CMK (cell line): ENCODE results near the gene GPR89A.
"Not testable (repeated sequence)": the region's sequence is repeated elsewhere in the genome, so short reads cannot be mapped to it uniquely, and the experiment has no call there.

ENCODE experiments used
- DNase-seq: peaks from one replicate; pipeline ENCODE4 v3.0.0-alpha.2; 2010; ENCODE audit warnings: low read depth

The GPR89A gene

DNA sequence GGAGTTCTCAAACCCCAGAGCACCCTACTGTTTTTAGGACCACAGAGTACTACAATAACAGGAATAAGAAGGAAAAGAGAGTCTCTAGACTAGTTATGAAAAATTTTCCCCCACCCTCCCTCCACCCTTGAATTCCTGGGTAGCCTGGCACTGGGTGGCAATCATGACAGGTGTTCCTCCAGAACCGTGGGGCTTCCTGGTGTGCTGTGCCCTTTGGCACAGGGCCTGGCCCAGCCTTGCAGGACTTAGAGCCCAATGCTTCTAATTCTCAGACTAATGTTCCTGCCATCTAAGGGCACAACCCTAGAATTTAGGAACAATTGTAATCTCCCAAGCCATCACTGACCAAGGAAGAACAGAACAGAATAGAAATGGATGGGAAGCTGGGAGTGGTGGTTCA is 110.0 kb downstream of the GPR89A start:
- no peak for DNase-seq

DNA sequence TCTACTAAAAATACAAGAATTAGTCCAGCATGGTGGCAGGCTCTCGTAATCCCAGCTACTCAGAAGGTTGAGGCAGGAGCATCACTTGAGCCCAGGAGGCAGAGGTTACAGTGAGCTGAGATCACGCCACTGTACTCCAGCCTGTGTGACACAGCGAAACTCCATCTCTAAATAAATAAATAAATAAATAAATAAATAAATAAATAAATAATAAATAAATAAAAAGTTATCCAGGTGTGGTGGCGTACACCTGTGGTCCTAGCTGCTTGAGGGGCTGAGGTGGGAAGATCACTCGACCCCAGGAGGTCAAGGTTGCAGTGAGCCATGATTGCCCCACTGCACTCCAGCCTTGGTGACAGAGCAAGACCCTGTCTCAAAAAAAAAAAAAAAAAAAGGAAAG is 110.7 kb downstream of the GPR89A start:
- not testable (repeated sequence) for DNase-seq

DNA sequence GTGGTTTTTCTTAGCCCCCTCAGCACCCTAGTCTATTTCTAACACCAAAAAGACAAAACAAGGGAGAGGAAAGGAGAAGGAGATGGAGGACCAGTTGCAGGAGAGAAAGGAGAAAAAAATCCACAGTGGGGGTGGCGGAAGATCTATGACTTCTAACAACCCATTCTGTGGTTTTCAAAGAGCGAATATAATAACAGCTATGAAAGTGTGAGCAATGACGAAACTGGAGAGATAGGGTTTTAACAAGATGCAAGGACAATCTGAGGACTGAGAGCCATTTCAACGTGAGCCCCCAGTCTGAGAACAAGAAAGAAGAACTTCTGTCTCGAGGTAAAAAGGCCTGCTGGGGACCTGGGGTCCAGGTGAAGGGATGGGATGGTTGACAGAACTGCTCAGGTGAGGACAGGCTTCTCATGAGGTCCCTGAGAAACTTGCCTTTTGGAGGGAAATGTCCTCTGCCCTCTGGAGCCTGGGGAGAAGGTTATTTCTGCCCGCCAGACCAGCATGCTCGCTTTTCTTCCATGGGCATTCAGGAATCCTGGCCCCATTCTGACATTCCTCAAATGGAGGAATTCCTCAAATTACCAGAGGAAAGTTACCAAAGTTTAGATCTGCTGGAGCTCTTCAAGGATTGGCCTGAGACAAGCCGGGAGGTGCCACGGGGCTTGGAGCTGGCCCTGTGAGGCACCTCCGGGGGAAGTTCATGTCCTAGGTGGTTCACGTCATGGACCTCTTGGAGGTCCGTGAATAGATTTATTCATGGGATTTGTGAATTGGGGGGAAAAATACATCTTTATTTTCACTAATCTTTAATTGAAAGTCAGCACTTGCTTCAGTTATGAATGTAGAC is 111.7 kb downstream of the GPR89A start, which contains the start of gene CD160:
Gene CD160, plus strand, starts transcription at position 270 of the 850 bp plus-strand sequence. CDS start 8,829 bp downstream, outside the sequence.
- DNase-seq = no peak
